ENCODE results near the gene ACOT13. TPM values are rescaled to one million over a fixed set of nuclear protein-coding genes. Genes with fewer than 3 reads are reported as not detected.
A peak's percentile ranks its signal among the peaks of the same experiment; 100 is the strongest.
"Not testable (repeated sequence)": the region's sequence is repeated elsewhere in the genome, so short reads cannot be mapped to it uniquely, and the experiment has no call there.

The ACOT13 gene
- polyA plus RNA-seq, 3 donors = 1.7 to 20.1 (median 14.5) TPM

DNA sequence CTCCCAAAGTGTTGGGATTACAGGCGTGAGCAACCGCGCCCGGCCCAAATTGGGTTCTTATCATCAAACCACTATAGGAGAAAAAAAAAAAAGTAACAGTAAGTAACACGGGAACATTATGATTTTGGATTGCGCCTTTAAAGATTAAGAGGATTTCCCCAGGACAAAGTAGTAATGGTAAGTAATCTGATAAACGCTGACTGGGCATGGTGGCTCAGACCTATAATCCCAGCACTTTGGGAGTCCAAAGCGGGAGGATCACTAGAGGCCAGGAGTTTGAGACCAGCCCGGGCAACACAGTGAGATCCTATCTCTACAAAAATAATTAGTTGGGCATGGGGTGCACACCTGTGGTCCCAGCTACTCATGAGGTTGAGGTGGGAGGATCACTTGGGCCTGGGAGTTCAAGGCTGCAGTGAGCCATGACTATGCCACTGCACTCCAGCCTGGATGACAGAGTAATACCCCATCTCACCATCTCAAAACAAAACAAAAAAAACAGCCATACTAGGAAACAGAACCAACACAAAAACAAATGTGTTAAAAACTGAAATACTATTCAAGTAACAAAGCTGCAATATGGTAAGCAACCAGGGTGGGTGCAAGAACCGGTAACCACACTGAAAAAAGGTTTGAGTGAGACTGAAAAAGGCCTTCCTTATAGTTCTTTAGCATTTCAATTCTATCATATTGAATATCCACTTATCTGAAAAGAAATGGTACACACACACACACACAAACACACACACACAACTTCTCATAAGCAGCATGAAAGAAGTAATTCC is 43.8 kb downstream of the ACOT13 start:
- Mint-ChIP-seq H3K4me1 (peaks cover 24% of the 10 kb centered on the region), H3K27ac (peak overlapping the region in 5 of 7 donors; percentile 24 to 70 (median 50)), H3K4me3 (no peak overlapping the region), H3K9me3 (no peaks in the 10 kb centered on the region), H3K36me3 (peaks cover 84 to 92% of the 10 kb centered on the region in 2 donors), H3K27me3 (ENCODE audit: low read depth in 3 of 3) (peaks cover 0 to 3% (median 0%) of the 10 kb centered on the region in 3 donors)
- peaks cover 100% of the 10 kb centered on the region for H4K20me1 ChIP-seq (ENCODE audit: insufficient read depth, low read length)
- no peak overlapping the region for H3K4me3 ChIP-seq (replicated peaks in 1 of 3; ENCODE audit: low read depth in 2 of 3, low read length in 3 of 3)
- H3K27ac ChIP-seq (ENCODE audit: low read depth in 1 of 2, low read length in 2 of 2) = peak overlapping the region in 1 of 2 donors; percentile 7
- H3K27me3 ChIP-seq (ENCODE audit: control insufficient read depth in 2 of 2, insufficient read depth in 2 of 2, low read length in 2 of 2) = no peaks in the 10 kb centered on the region
- peaks cover 100% of the 10 kb centered on the region in 2 donors for H3K36me3 ChIP-seq (replicated peaks in 1 of 2; ENCODE audit: control insufficient read depth in 1 of 2, insufficient read depth in 2 of 2, low read length in 2 of 2)
- DNase-seq = no peak
- TF ChIP-seq, protein P1, sequence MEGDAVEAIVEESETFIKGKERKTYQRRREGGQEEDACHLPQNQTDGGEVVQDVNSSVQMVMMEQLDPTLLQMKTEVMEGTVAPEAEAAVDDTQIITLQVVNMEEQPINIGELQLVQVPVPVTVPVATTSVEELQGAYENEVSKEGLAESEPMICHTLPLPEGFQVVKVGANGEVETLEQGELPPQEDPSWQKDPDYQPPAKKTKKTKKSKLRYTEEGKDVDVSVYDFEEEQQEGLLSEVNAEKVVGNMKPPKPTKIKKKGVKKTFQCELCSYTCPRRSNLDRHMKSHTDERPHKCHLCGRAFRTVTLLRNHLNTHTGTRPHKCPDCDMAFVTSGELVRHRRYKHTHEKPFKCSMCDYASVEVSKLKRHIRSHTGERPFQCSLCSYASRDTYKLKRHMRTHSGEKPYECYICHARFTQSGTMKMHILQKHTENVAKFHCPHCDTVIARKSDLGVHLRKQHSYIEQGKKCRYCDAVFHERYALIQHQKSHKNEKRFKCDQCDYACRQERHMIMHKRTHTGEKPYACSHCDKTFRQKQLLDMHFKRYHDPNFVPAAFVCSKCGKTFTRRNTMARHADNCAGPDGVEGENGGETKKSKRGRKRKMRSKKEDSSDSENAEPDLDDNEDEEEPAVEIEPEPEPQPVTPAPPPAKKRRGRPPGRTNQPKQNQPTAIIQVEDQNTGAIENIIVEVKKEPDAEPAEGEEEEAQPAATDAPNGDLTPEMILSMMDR (IDR thresholded peaks at IDR 0.05) = no peak
- H3K9me3 ChIP-seq (replicated peaks in 1 of 2; ENCODE audit: control insufficient read depth in 1 of 2, insufficient read depth in 1 of 2, low read length in 2 of 2) = no peaks in the 10 kb centered on the region
- no peak overlapping the region for H3K9ac ChIP-seq (ENCODE audit: insufficient read depth, low read length, poor library complexity, severe bottlenecking)
- no peak overlapping the region for H2AFZ ChIP-seq (ENCODE audit: insufficient read depth, low read depth, low read length, poor library complexity, severe bottlenecking)
- H3K79me2 ChIP-seq (ENCODE audit: insufficient read depth, low read length) = peaks cover 96% of the 10 kb centered on the region
- peaks cover 4 to 12% of the 10 kb centered on the region in 2 donors for H3K4me1 ChIP-seq (ENCODE audit: control insufficient read depth in 1 of 2, insufficient read depth in 2 of 2, low read length in 2 of 2)
- intact Hi-C loops (cut with micrococcal nuclease) = no loop called here
- 100% methylated on average over 2 of the region's 10 CpGs for WGBS (ENCODE audit: insufficient coverage)
- no peak overlapping the region for H3K4me2 ChIP-seq (replicated peaks; ENCODE audit: extremely low read depth, low read length, poor library complexity, severe bottlenecking)

DNA sequence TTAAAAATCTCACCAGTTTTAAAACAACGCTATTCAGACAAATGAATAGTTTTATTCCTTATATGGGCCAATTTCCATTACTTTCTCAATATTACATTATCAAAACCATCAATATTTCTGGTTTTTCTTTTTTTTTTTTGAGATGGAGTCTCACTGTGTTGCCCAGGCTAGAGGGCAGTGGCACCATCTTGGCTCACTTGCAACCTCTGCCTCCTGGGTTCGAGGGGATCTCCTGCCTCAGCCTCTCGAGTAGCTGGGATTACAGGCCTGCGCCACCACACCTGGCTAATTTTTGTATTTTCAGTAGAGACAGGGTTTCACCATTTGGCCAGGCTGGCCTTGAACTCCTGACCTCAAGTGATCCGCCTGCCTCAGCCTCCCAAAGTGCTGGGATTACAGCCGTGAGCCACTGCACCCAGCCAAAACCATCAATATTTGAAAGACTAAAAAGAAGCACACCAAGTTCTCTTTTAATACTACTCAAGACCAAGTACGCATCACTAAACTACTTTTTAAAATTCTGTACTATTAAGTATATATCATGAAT is 49.8 kb downstream of the ACOT13 start:
- peaks cover 47 to 59% of the 10 kb centered on the region in 2 donors for H3K36me3 ChIP-seq (replicated peaks in 1 of 2; ENCODE audit: control insufficient read depth in 1 of 2, insufficient read depth in 2 of 2, low read length in 2 of 2)
- H3K4me1 ChIP-seq (ENCODE audit: control insufficient read depth in 1 of 2, insufficient read depth in 2 of 2, low read length in 2 of 2) = peaks cover 34 to 49% of the 10 kb centered on the region in 2 donors
- peak overlapping the region in 1 of 3 experiments; percentile 92 for H3K4me3 ChIP-seq (replicated peaks in 1 of 3; ENCODE audit: low read depth in 2 of 3, low read length in 3 of 3)
- Mint-ChIP-seq H3K36me3 (peaks cover 65 to 66% of the 10 kb centered on the region in 2 donors), H3K27ac (peak overlapping the region in 3 of 7 donors; percentile 28 to 63 (median 36)), H3K4me1 (peaks cover 52% of the 10 kb centered on the region), H3K4me3 (peak overlapping the region; percentile 46 to 95)
- 96% methylated on average over 4 of the region's 7 CpGs for WGBS (ENCODE audit: insufficient coverage)
- peaks cover 89% of the 10 kb centered on the region for H3K79me2 ChIP-seq (ENCODE audit: insufficient read depth, low read length)
- intact Hi-C loops (cut with micrococcal nuclease); H3K9me3 Mint-ChIP-seq; H3K9me3 ChIP-seq (replicated peaks in 1 of 2; ENCODE audit: control insufficient read depth in 1 of 2, insufficient read depth in 1 of 2, low read length in 2 of 2); H3K9ac ChIP-seq (ENCODE audit: insufficient read depth, low read length, poor library complexity, severe bottlenecking); DNase-seq; H2AFZ ChIP-seq (ENCODE audit: insufficient read depth, low read depth, low read length, poor library complexity, severe bottlenecking); H3K27me3 ChIP-seq (ENCODE audit: control insufficient read depth in 2 of 2, insufficient read depth in 2 of 2, low read length in 2 of 2); H3K27me3 Mint-ChIP-seq (ENCODE audit: low read depth in 3 of 3): not testable (repeated sequence)
- H4K20me1 ChIP-seq (ENCODE audit: insufficient read depth, low read length) = peaks cover 76% of the 10 kb centered on the region
- H3K4me2 ChIP-seq (replicated peaks; ENCODE audit: extremely low read depth, low read length, poor library complexity, severe bottlenecking) = peak overlapping the region; percentile 88
- peak overlapping the region in 1 of 2 donors; percentile 96 for H3K27ac ChIP-seq (ENCODE audit: low read depth in 1 of 2, low read length in 2 of 2)

All from CD14-positive monocyte (primary cell).